Sigmoid colon (tissue), 7 donors: ENCODE results near the gene TFR2. TPM values are rescaled to one million over a fixed set of nuclear protein-coding genes. Genes with fewer than 3 reads are reported as not detected.
"Not testable (repeated sequence)": the region's sequence is repeated elsewhere in the genome, so short reads cannot be mapped to it uniquely, and the experiment has no call there.

Experiments
- DNase-seq: peaks from one replicate; pipeline ENCODE4 v3.0.0-alpha.2; 2019
- H3K27ac ChIP-seq, 4 donors: fragments of 200-600 bp; sonication (generic); one replicate each; pipeline ENCODE4 v1.5.1; 2016 to 2019; ENCODE audit warnings: mild to moderate bottlenecking in 1 of 4
- H3K27me3 ChIP-seq, 3 donors: fragments of 200-600 bp; sonication (generic); one replicate each; pipeline ENCODE4 v1.5.1; 2019; ENCODE audit warnings: mild to moderate bottlenecking in 1 of 3
- H3K36me3 ChIP-seq, 4 donors: fragments of 200-600 bp; sonication (generic); one replicate each; pipeline ENCODE4 v1.5.1; 2016 to 2019
- H3K4me1 ChIP-seq, 4 donors: fragments of 200-600 bp; sonication (generic); one replicate each; pipeline ENCODE4 v1.5.1; 2017 to 2019
- H3K4me3 ChIP-seq, 4 donors: fragments of 200-600 bp; sonication (generic); one replicate each; pipeline ENCODE4 v1.5.1; 2017 to 2019; ENCODE audit warnings: mild to moderate bottlenecking in 2 of 4, moderate library complexity in 1 of 4
- H3K9me3 ChIP-seq, 4 donors: fragments of 200-600 bp in 3 of 4; sonication (generic) in 3 of 4; one replicate each; pipeline versions ENCODE4 v1.5.1 to v1.6.1; 2013 to 2019
- EP300 ChIP-seq, 4 donors: sonication (generic); formaldehyde crosslinking; IDR thresholded peaks; one replicate each; pipeline ENCODE4 v1.6.1; 2017; ENCODE audit warnings: antibody characterized with exemption in 4 of 4
- POLR2A ChIP-seq, 2 donors: fragments of 450-650 bp; IDR thresholded peaks; one replicate each; pipeline ENCODE4 v1.6.1; 2016; ENCODE audit warnings: antibody characterized with exemption in 2 of 2, mild to moderate bottlenecking in 2 of 2, moderate library complexity in 2 of 2
- POLR2AphosphoS5 ChIP-seq, 4 donors: sonication (generic); formaldehyde crosslinking; IDR thresholded peaks; one replicate each; pipeline ENCODE4 v1.6.1; 2017; ENCODE audit warnings: antibody characterized with exemption in 4 of 4
- WGBS, 2 donors: extraction: QIAGEN DNeasy Blood & Tissue Kit; methylation state at CpG; one replicate each; pipeline ENCODE4 v1.1.7; 2013; 5-methylcytosine and 5-hydroxymethylcytosine counted together
- intact Hi-C: fragments of 100-400 bp; cut with DNase I; formaldehyde crosslinking; loops from one replicate; pipeline ENCODE4 v1.15.1; 2023
- polyA plus RNA-seq, 3 donors: library from polyadenylated mRNA; stranded (reverse); fragments of 200-250 nt; gene quantifications; one replicate each; pipeline ENCODE4 v1.2.3, GENCODE V29; 2013
- total RNA-seq, 4 donors: library from RNA; depleted of rRNA; stranded (reverse); fragments of >200 nt; gene quantifications; one replicate each; pipeline ENCODE4 v1.1.0, GENCODE V29; 2016
- TF ChIP-seq, protein P1 (sequence below), 4 experiments: fragments of 450-650 bp in 3 of 4; fragments of 200-600 bp in 1 of 4; IDR thresholded peaks; one replicate each; pipeline ENCODE4 v1.5.1; 2016 to 2019; ENCODE audit warnings: antibody characterized with exemption in 4 of 4, mild to moderate bottlenecking in 3 of 4, moderate library complexity in 2 of 4
- donor health status: healthy with polysubstance abuse.
- donor health status: Bipolar disorder and iron deficiency.
- donor health status: healthy.

Gene TFR2
- total and polyA plus RNA-seq, 7 donors: 0.71 to 2.2 TPM; not detected in 5

GRCh38 chr7:100667331-100668068 lies 26.1 kb upstream of the TFR2 start:
- TF ChIP-seq EP300 (IDR thresholded peaks at IDR 0.05): no peak
- TF ChIP-seq, protein P1, sequence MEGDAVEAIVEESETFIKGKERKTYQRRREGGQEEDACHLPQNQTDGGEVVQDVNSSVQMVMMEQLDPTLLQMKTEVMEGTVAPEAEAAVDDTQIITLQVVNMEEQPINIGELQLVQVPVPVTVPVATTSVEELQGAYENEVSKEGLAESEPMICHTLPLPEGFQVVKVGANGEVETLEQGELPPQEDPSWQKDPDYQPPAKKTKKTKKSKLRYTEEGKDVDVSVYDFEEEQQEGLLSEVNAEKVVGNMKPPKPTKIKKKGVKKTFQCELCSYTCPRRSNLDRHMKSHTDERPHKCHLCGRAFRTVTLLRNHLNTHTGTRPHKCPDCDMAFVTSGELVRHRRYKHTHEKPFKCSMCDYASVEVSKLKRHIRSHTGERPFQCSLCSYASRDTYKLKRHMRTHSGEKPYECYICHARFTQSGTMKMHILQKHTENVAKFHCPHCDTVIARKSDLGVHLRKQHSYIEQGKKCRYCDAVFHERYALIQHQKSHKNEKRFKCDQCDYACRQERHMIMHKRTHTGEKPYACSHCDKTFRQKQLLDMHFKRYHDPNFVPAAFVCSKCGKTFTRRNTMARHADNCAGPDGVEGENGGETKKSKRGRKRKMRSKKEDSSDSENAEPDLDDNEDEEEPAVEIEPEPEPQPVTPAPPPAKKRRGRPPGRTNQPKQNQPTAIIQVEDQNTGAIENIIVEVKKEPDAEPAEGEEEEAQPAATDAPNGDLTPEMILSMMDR (IDR thresholded peaks at IDR 0.05): no peak
- no peak for TF ChIP-seq POLR2A (IDR thresholded peaks at IDR 0.05)
- no peak for TF ChIP-seq POLR2AphosphoS5 (IDR thresholded peaks at IDR 0.05)
- no peaks in the 10 kb centered on the region for H3K4me1 ChIP-seq
- no peak for DNase-seq
- no peak overlapping the region for H3K4me3 ChIP-seq
- H3K9me3 ChIP-seq: no peaks in the 10 kb centered on the region
- WGBS, 2 donors: 81 to 84% methylated on average over 16 of the region's 16 CpGs
- intact Hi-C loops: no loop called here
- H3K36me3 ChIP-seq: no peaks in the 10 kb centered on the region
- H3K27me3 ChIP-seq: no peaks in the 10 kb centered on the region
- no peak overlapping the region for H3K27ac ChIP-seq

DNA sequence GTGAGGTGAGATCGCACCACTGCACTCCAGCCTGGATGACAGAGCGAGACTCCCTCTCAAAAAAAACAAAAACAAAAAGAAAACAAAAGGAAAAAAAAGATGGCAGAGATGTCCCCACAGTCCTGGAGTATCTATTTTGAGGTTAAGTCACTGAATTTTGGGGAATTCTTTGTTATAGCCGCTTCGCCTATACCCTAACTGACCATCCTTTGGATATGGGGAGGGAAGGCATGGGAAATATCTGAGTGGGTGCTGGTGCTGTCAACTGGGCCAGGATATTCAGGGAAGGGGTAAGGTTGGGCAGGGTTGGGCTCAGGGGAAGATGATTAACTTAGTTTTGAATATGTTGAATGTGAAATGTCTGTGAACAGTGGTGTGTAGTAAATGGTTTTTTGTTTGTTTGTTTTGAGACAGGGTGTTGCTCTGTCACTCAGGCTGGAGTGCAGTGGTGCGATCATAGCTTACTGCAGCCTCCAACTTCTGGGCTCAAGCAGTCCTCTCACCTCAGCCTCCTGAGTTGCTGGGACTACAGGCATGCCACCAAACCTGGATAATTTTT lies 23.9 kb upstream of the TFR2 start:
- 92 to 94% methylated on average over 5 of the region's 5 CpGs for WGBS, 2 donors
- H3K36me3 ChIP-seq: no peaks in the 10 kb centered on the region

DNA sequence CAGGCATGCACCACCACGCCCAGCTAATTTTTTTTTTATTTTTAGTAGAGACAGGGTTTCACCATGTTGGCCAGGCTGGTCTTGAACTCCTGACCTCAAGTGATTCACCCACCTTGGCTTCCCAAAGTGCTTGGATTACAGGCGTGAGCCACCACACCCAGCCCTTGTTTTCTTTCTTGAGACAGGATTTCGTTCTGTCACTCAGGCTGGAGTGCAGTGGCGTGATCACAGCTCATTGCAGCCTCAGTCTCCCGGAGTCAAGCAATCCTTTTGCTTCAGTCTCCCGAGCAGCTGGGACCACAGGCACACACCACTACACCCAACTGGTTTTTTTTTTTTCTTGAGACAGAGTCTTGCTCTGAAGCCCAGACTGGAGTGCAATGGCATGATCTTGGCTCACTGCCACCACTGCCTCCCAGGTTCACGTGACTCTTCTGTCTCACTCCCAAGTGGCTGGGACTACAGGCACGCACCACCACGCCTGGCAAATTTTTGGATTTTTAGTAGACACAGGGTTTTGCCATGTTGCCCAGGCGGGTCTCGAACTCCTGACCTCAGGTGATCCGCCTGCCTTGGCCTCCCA lies 20.9 kb upstream of the TFR2 start:
- H3K9me3 ChIP-seq, H3K27ac ChIP-seq, H3K36me3 ChIP-seq, DNase-seq, H3K4me3 ChIP-seq, H3K4me1 ChIP-seq, intact Hi-C loops: not testable (repeated sequence)
- peaks cover 0 to 17% (median 14%) of the 10 kb centered on the region in 3 donors for H3K27me3 ChIP-seq
- 50 to 82% methylated on average over 12 of the region's 12 CpGs for WGBS, 2 donors

More for the DNA sequence above, 23.9 kb upstream of the TFR2 start:
- no peak overlapping the region for H3K27ac ChIP-seq
- no peak for TF ChIP-seq EP300 (IDR thresholded peaks at IDR 0.05)
- TF ChIP-seq, protein P1 (IDR thresholded peaks at IDR 0.05): no peak
- TF ChIP-seq POLR2A (IDR thresholded peaks at IDR 0.05): no peak
- no peak for TF ChIP-seq POLR2AphosphoS5 (IDR thresholded peaks at IDR 0.05)
- intact Hi-C loops: no loop called here
- H3K4me3 ChIP-seq: no peak overlapping the region
- H3K4me1 ChIP-seq: no peaks in the 10 kb centered on the region
- H3K9me3 ChIP-seq: no peaks in the 10 kb centered on the region
- H3K27me3 ChIP-seq: no peaks in the 10 kb centered on the region
- DNase-seq: no peak

DNA sequence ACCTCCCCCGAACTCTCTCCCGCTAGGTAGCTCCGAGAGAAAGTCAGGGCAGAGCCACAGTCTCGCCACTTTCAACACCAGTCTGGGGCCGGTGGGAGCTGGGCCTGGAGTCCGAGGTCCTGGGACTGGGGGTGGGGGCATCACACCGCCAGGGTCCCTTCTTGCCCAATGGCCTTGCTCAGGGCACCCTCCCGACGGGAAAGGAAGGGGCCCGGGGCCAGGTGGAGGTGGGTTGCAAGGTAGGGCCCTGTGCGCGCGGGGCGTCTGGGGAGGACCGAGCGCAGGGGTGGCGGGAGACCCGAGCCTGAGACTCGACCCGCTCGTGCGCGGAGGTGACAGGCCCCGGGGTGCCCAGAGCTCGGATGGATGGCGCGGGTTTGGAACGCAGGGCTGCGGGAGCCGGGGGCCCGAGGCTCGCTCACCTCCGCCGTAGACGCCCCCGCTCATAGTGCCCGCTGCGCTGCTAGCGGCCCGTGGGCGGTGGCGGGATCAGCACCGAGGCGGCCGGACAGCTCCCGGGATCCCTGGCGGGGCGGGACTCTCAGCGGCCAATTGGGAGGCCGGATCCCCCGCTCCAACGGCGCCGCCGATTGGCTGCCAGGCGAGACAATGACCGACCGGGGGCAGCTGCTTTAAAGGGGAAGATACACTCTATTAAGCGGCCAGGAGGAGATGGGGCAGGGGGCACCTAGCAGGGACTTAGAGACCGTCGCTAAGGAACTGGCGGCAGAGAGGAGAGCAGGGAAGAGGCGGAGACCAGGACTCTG lies 14.7 kb upstream of the TFR2 start, which contains the start of gene ACTL6B:
TSS of gene ACTL6B (minus strand) at position 541 of the 767 bp plus-strand sequence. CDS start at position 447, 94 bp downstream.
- WGBS, 2 donors: 13 to 28% methylated on average over 63 of the region's 63 CpGs
- Histone ChIP-seq H3K27ac (no peak within 1 kb of the TSS), H3K36me3 (no peaks in the 10 kb centered on the region), H3K4me1 (peaks cover 0 to 7% (median 3%) of the 10 kb centered on the region in 4 donors), H3K27me3 (peaks cover 19 to 60% (median 47%) of the 10 kb centered on the region in 3 donors), H3K9me3 (no peaks in the 10 kb centered on the region), H3K4me3 (no peak within 1 kb of the TSS)
- DNase-seq: no peak
- intact Hi-C loops: no loop called here
- TF ChIP-seq POLR2AphosphoS5 (IDR thresholded peaks at IDR 0.05): no peak
- TF ChIP-seq, protein P1 (IDR thresholded peaks at IDR 0.05): no peak
- no peak for TF ChIP-seq EP300 (IDR thresholded peaks at IDR 0.05)
- no peak for TF ChIP-seq POLR2A (IDR thresholded peaks at IDR 0.05)
